Endodermal cell (in vitro differentiated cells): ENCODE data around the gene DENND2A. TPM values are rescaled to one million over a fixed set of nuclear protein-coding genes. Genes with fewer than 3 reads are reported as not detected.

ENCODE experiments used
- DNase-seq: peaks from one replicate; pipeline ENCODE4 v3.0.0-alpha.2; 2017
- H3K27ac ChIP-seq: 2 replicates; pipeline ENCODE4 v1.5.1; 2013; ENCODE audit warnings: mild to moderate bottlenecking, low read depth, low read length, moderate library complexity
- H3K27me3 ChIP-seq: 2 replicates; pipeline ENCODE4 v1.6.1; 2013; ENCODE audit warnings: mild to moderate bottlenecking, low read length, moderate library complexity; ENCODE audit not compliant: insufficient read depth, control insufficient read depth, poor library complexity, severe bottlenecking
- H3K36me3 ChIP-seq: 2 replicates; pipeline ENCODE4 v1.7.0; 2013; ENCODE audit warnings: mild to moderate bottlenecking, low read length, moderate library complexity; ENCODE audit not compliant: control insufficient read depth, insufficient read depth
- H3K4me1 ChIP-seq: one replicate; pipeline ENCODE4 v1.7.0; 2013; ENCODE audit warnings: low read length; ENCODE audit not compliant: control insufficient read depth, insufficient read depth
- H3K4me3 ChIP-seq: 2 replicates; pipeline ENCODE4 v1.5.1; 2013; ENCODE audit warnings: mild to moderate bottlenecking, low read length, moderate library complexity
- H3K9ac ChIP-seq: 2 replicates; pipeline ENCODE4 v1.6.1; 2013; ENCODE audit warnings: mild to moderate bottlenecking, low read length, moderate library complexity; ENCODE audit not compliant: poor library complexity, severe bottlenecking; ENCODE audit errors: extremely low read depth
- H3K9me3 ChIP-seq: 2 replicates; pipeline ENCODE4 v1.6.1; 2013; ENCODE audit warnings: mild to moderate bottlenecking, low read length, moderate library complexity; ENCODE audit not compliant: control insufficient read depth
- H3K27ac Mint-ChIP-seq: 2 replicates; pipeline ENCODE4 v1.8.0; 2020; ENCODE audit warnings: mixed read lengths
- H3K27me3 Mint-ChIP-seq: 2 replicates; pipeline ENCODE4 v1.8.0; 2021; ENCODE audit warnings: mild to moderate bottlenecking, mixed read lengths; ENCODE audit not compliant: insufficient read depth
- H3K36me3 Mint-ChIP-seq: 2 replicates; pipeline ENCODE4 v1.8.0; 2020; ENCODE audit warnings: low read depth, mixed read lengths
- H3K4me1 Mint-ChIP-seq: 2 replicates; pipeline ENCODE4 v1.8.0; 2020; ENCODE audit warnings: mixed read lengths
- H3K4me3 Mint-ChIP-seq: 2 replicates; pipeline ENCODE4 v1.8.0; 2020; ENCODE audit warnings: mild to moderate bottlenecking, moderate library complexity, mixed read lengths
- H3K9me3 Mint-ChIP-seq: 2 replicates; pipeline ENCODE4 v1.8.0; 2020; ENCODE audit warnings: mild to moderate bottlenecking, mixed read lengths
- CTCF ChIP-seq: fragments of 200-600 bp; sonication (generic); conservative IDR thresholded peaks from 2 replicates; pipeline ENCODE4 v1.5.0; 2021; ENCODE audit warnings: antibody characterized with exemption, mild to moderate bottlenecking
- WGBS, 2 experiments: methylation state at CpG; one replicate each; pipeline versions ENCODE4 v1.1.5 to v1.1.7; 2013; ENCODE audit warnings: missing lambda C conversion rate in 2 of 2, mixed read lengths in 1 of 2; ENCODE audit not compliant: insufficient coverage in 1 of 2, insufficient read length in 1 of 2; 5-methylcytosine and 5-hydroxymethylcytosine counted together
- total RNA-seq, 2 donors: library from RNA; stranded (reverse); fragmentation: NEBNext Ultra II Directional in 1 of 2; extraction: Animal tissue kit (Norgen Biotek cat#: 25700) in 1 of 2; gene quantifications; 2 replicates in 1 of 2; 3 replicates in 1 of 2; pipeline ENCODE4 v1.2.1, GENCODE V29; 2021

The DENND2A gene
- total RNA-seq, 2 donors from 2014 or later: 28.5 to 40.6 TPM

DNA sequence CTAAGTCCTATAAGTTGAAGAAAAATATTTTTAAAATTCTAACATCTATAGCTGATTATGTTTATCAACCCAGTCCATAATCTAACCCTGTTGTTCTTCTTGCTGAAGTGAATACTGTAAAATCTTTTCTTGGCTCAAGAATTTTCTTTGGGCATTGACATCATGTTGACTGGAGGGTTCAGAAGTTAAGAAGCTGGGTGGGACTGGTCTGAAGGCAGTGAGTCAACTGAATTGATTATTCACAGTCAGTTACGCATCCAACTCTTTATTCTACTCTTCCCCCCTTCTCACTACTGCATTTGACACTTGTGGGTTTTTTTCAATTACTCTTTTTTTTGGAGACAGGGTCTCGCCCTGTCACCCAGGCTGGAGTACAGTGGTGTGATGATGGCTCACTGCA, 31.0 kb downstream of the DENND2A start:
- Histone ChIP-seq H3K27me3 (no peaks in the 10 kb centered on the region), H3K9ac (no peak overlapping the region), H3K4me1 (no peaks in the 10 kb centered on the region), H3K9me3 (no peaks in the 10 kb centered on the region), H3K27ac (no peak overlapping the region), H3K36me3 (peaks cover 2% of the 10 kb centered on the region), H3K4me3 (no peak overlapping the region)
- Mint-ChIP-seq H3K4me3 (no peak overlapping the region), H3K27ac (no peak overlapping the region), H3K9me3 (no peaks in the 10 kb centered on the region), H3K27me3 (no peaks in the 10 kb centered on the region), H3K4me1 (no peaks in the 10 kb centered on the region), H3K36me3 (peaks cover 5% of the 10 kb centered on the region)
- no peak for TF ChIP-seq CTCF
- no peak for DNase-seq
- 94% methylated on average over 2 of the region's 2 CpGs; no CpG with 5 or more reads in 1 of the 2 experiments for WGBS, 2 experiments

DNA sequence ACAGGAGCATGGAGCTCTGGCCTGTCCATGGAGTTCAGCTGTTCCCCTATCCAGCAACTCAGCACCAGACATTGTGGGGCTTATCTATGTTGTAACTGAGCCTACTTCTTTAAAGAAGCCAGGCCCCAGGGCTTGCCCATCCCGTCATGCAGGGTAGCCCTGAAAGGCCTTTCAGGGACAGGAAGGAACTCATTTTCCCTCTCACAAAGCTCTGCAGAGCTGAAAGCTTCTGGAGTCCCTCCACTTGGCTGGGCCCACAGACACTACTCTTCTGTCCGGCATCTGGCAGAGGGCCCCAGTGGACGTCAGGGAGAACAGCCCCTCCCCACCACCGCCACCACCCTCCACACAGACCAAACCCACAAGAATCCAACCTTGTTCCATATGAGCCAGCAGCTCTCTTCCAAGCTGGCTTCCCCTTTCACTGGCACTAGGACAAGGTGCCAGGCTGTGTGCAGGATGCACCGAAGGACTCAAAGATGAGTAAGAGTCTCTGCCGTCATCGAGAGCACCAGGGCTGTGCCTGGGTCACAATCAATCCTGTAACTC, 33.1 kb downstream of the DENND2A start:
- Histone ChIP-seq H3K36me3 (no peaks in the 10 kb centered on the region), H3K4me1 (no peaks in the 10 kb centered on the region), H3K9me3 (no peaks in the 10 kb centered on the region), H3K27me3 (no peaks in the 10 kb centered on the region), H3K9ac (no peak overlapping the region), H3K4me3 (no peak overlapping the region), H3K27ac (no peak overlapping the region)
- no peak for DNase-seq
- H3K27me3 Mint-ChIP-seq: no peaks in the 10 kb centered on the region
- no peaks in the 10 kb centered on the region for H3K9me3 Mint-ChIP-seq
- H3K36me3 Mint-ChIP-seq: no peaks in the 10 kb centered on the region
- WGBS, 2 experiments: 93 to 94% methylated on average over 4 to 7 of the region's 7 CpGs
- H3K27ac Mint-ChIP-seq: peak overlapping the region; percentile 58
- no peak overlapping the region for H3K4me3 Mint-ChIP-seq
- no peaks in the 10 kb centered on the region for H3K4me1 Mint-ChIP-seq
- TF ChIP-seq CTCF: no peak

- Mint-ChIP-seq H3K36me3 (peaks cover 11% of the 10 kb centered on the region), H3K27ac (no peak overlapping the region), H3K9me3 (no peaks in the 10 kb centered on the region), H3K4me3 (no peak overlapping the region), H3K27me3 (no peaks in the 10 kb centered on the region), H3K4me1 (no peaks in the 10 kb centered on the region)
- H3K4me3 ChIP-seq: no peak overlapping the region
- DNase-seq: peak; percentile 75
- no peaks in the 10 kb centered on the region for H3K27me3 ChIP-seq
- no peak overlapping the region for H3K9ac ChIP-seq
- H3K9me3 ChIP-seq: no peaks in the 10 kb centered on the region
- H3K4me1 ChIP-seq: no peaks in the 10 kb centered on the region
- H3K27ac ChIP-seq: no peak overlapping the region
- H3K36me3 ChIP-seq: peaks cover 2% of the 10 kb centered on the region
- peak; percentile 61 for TF ChIP-seq CTCF
- 92 to 100% methylated on average over 1 to 5 of the region's 5 CpGs for WGBS, 2 experiments
Observed at GRCh38 chr7:140605337-140605736, 35.3 kb downstream of the DENND2A start.
